H1 (cell line): Measurements from ENCODE around the gene TTC39A. TPM values are rescaled to one million over a fixed set of nuclear protein-coding genes. Genes with fewer than 3 reads are reported as not detected.

ENCODE experiments used
- CTCF ChIA-PET: fragments of 300-600 bp; sonication (Branson Sonifier 250); formaldehyde crosslinking; loops from one replicate; lab custom pipeline; 2021; ENCODE audit not compliant: partially characterized antibody; lab: Charles Lee
- POLR2A ChIA-PET: fragments of 300-600 bp; sonication (Branson Sonifier 250); formaldehyde crosslinking; loops from one replicate; lab custom pipeline; 2021; ENCODE audit warnings: inconsistent platforms; ENCODE audit not compliant: partially characterized antibody; lab: Charles Lee
- DNase-seq, 2 experiments: peaks; one replicate each; pipeline versions ENCODE4 v3.0.0 to v3.0.0-alpha.2; 2010 to 2022; ENCODE audit warnings: low spot score in 2 of 2, low read depth in 1 of 2, mixed read lengths in 1 of 2
- FAIRE-seq: peaks from 2 replicates; lab custom pipeline; 2011; peaks lifted over from hg19 to GRCh38; lab: Jason Lieb, UNC
- H2AFZ ChIP-seq: 2 replicates; pipeline ENCODE4 v1.8.1; 2012; ENCODE audit warnings: low read length, inconsistent platforms
- H2AK5ac ChIP-seq: 2 replicates; pipeline ENCODE4 v1.6.1; 2013; ENCODE audit warnings: low read depth, low read length
- H2BK120ac ChIP-seq: replicated peaks from 2 replicates; pipeline ENCODE3; 2013; ENCODE audit warnings: low read depth, low read length, inconsistent platforms
- H2BK12ac ChIP-seq: 2 replicates; pipeline ENCODE4 v1.6.1; 2013; ENCODE audit warnings: low read depth, low read length
- H2BK15ac ChIP-seq: 2 replicates; pipeline ENCODE4 v1.6.1; 2013; ENCODE audit warnings: low read length
- H2BK20ac ChIP-seq: 2 replicates; pipeline ENCODE4 v1.6.1; 2013; ENCODE audit warnings: low read length
- H2BK5ac ChIP-seq: 2 replicates; pipeline ENCODE4 v1.6.1; 2013; ENCODE audit warnings: low read depth, low read length
- H3K14ac ChIP-seq: 2 replicates; pipeline ENCODE4 v1.6.1; 2013; ENCODE audit warnings: inconsistent platforms; ENCODE audit not compliant: insufficient read length
- H3K18ac ChIP-seq: 2 replicates; pipeline ENCODE4 v1.6.1; 2013; ENCODE audit warnings: low read length; ENCODE audit errors: extremely low read depth
- H3K23ac ChIP-seq: 2 replicates; pipeline ENCODE4 v1.6.1; 2013; ENCODE audit warnings: inconsistent platforms; ENCODE audit not compliant: insufficient read length
- H3K23me2 ChIP-seq: 2 replicates; pipeline ENCODE4 v1.6.1; 2013; ENCODE audit warnings: low read depth, low read length
- H3K27ac ChIP-seq: 2 replicates; pipeline ENCODE4 v1.6.1; 2011; ENCODE audit warnings: low read depth, low read length, inconsistent platforms
- H3K27me3 ChIP-seq, 4 experiments: replicated peaks in 1 of 4; 1 replicate in 1 of 4; 2 replicates in 3 of 4; pipeline versions ENCODE4 v1.6.1 to v1.8.1; 2011 to 2013; ENCODE audit warnings: low read length in 3 of 4, mild to moderate bottlenecking in 3 of 4, inconsistent platforms in 2 of 4, mixed read lengths in 2 of 4, moderate library complexity in 1 of 4; ENCODE audit not compliant: control insufficient read depth in 3 of 4, insufficient read depth in 3 of 4; ENCODE audit errors: extremely low read depth in 1 of 4
- H3K36me3 ChIP-seq, 4 experiments: 2 replicates each; pipeline versions ENCODE4 v1.6.1 to v1.8.1; 2011 to 2013; ENCODE audit warnings: mild to moderate bottlenecking in 4 of 4, low read length in 3 of 4, moderate library complexity in 2 of 4, control low read depth in 1 of 4, inconsistent platforms in 1 of 4; ENCODE audit not compliant: insufficient read depth in 4 of 4, control insufficient read depth in 2 of 4
- H3K4ac ChIP-seq: replicated peaks from 2 replicates; pipeline ENCODE3; 2013; ENCODE audit warnings: low read length, low read depth, mixed read lengths, inconsistent platforms; ENCODE audit not compliant: insufficient read length
- H3K4me1 ChIP-seq, 4 experiments: replicated peaks in 1 of 4; 1 replicate in 1 of 4; 2 replicates in 3 of 4; pipeline versions ENCODE4 v1.6.1 to v1.8.1; 2011 to 2013; ENCODE audit warnings: low read length in 3 of 4, inconsistent platforms in 2 of 4, mixed read lengths in 1 of 4; ENCODE audit not compliant: insufficient read depth in 4 of 4, control insufficient read depth in 3 of 4
- H3K4me2 ChIP-seq, 2 experiments: 2 replicates each; pipeline versions ENCODE4 v1.6.1 to v1.8.1; 2011 to 2013; ENCODE audit warnings: low read depth in 2 of 2, low read length in 2 of 2, control low read depth in 1 of 2, inconsistent platforms in 1 of 2, mild to moderate bottlenecking in 1 of 2; ENCODE audit not compliant: insufficient read depth in 1 of 2
- H3K4me3 ChIP-seq, 4 experiments: fragments of 200-600, 300-600 bp in 1 of 4; sonication (generic), shearing (Covaris generic), sonication (Bioruptor Twin) in 1 of 4; 2 replicates each; pipeline versions ENCODE4 v1.5.1 to v1.8.1; 2011 to 2016; ENCODE audit warnings: low read length in 4 of 4, low read depth in 3 of 4, control low read depth in 2 of 4, inconsistent platforms in 2 of 4, mild to moderate bottlenecking in 2 of 4, mixed read lengths in 1 of 4, moderate library complexity in 1 of 4; ENCODE audit not compliant: insufficient read depth in 2 of 4; ENCODE audit errors: extremely low read depth in 1 of 4
- H3K56ac ChIP-seq: replicated peaks from 2 replicates; pipeline ENCODE3; 2013; ENCODE audit warnings: low read depth, mild to moderate bottlenecking, mixed read lengths, low read length, inconsistent platforms; ENCODE audit not compliant: insufficient read length
- H3K79me1 ChIP-seq: 2 replicates; pipeline ENCODE4 v1.6.1; 2013; ENCODE audit warnings: low read depth, low read length, control low read depth
- H3K79me2 ChIP-seq, 2 experiments: 2 replicates each; pipeline versions ENCODE4 v1.6.1 to v1.8.1; 2012 to 2013; ENCODE audit warnings: low read length in 2 of 2, mild to moderate bottlenecking in 2 of 2, inconsistent platforms in 1 of 2; ENCODE audit not compliant: insufficient read depth in 2 of 2, control insufficient read depth in 1 of 2
- H3K9ac ChIP-seq, 4 experiments: replicated peaks in 1 of 4; 1 replicate in 1 of 4; 2 replicates in 3 of 4; pipeline versions ENCODE4 v1.6.1 to v1.8.1; 2011 to 2013; ENCODE audit warnings: low read depth in 3 of 4, low read length in 3 of 4, control low read depth in 2 of 4, mild to moderate bottlenecking in 2 of 4, moderate library complexity in 2 of 4, inconsistent platforms in 1 of 4; ENCODE audit errors: extremely low read depth in 1 of 4
- H3K9me3 ChIP-seq, 2 experiments: 2 replicates each; pipeline versions ENCODE4 v1.6.1 to v1.8.1; 2012 to 2013; ENCODE audit warnings: mild to moderate bottlenecking in 2 of 2, moderate library complexity in 2 of 2, control low read depth in 1 of 2, inconsistent platforms in 1 of 2, low read depth in 1 of 2, low read length in 1 of 2, mixed read lengths in 1 of 2; ENCODE audit not compliant: insufficient read depth in 2 of 2
- H4K20me1 ChIP-seq, 2 experiments: replicated peaks in 1 of 2; 2 replicates each; pipeline versions ENCODE3 to v1.8.1; 2011 to 2013; ENCODE audit warnings: inconsistent platforms in 2 of 2, low read length in 2 of 2, mild to moderate bottlenecking in 1 of 2; ENCODE audit not compliant: insufficient read depth in 2 of 2, control insufficient read depth in 1 of 2
- H4K5ac ChIP-seq: 2 replicates; pipeline ENCODE4 v1.6.1; 2013; ENCODE audit warnings: low read length, low read depth, mixed read lengths, inconsistent platforms; ENCODE audit not compliant: insufficient read length
- H4K8ac ChIP-seq: 2 replicates; pipeline ENCODE4 v1.8.0; 2013; ENCODE audit warnings: mild to moderate bottlenecking, moderate library complexity, low read length, inconsistent platforms; ENCODE audit not compliant: insufficient read depth; ENCODE audit errors: extremely low read depth
- H4K91ac ChIP-seq: replicated peaks from 2 replicates; pipeline ENCODE3; 2013; ENCODE audit warnings: low read length, mixed read lengths, inconsistent platforms; ENCODE audit not compliant: insufficient read length
- CBX5 ChIP-seq: fragments of 300-800, 300-1000 bp; sonication (generic); IDR thresholded peaks from 2 replicates; pipeline ENCODE4 v1.7.1; 2016; ENCODE audit warnings: antibody characterized with exemption, low read length, low read depth
- CREB1 ChIP-seq: IDR thresholded peaks from 2 replicates; pipeline ENCODE4 v1.6.1; 2012; ENCODE audit warnings: inconsistent platforms
- HDAC2 ChIP-seq, 2 experiments: fragments of 300-600 bp in 1 of 2; sonication (generic) in 1 of 2; IDR thresholded peaks; 2 replicates each; pipeline ENCODE4 v1.6.1; 2011 to 2012; ENCODE audit warnings: low read depth in 2 of 2, low read length in 2 of 2, mild to moderate bottlenecking in 2 of 2, moderate library complexity in 2 of 2, borderline replicate concordance in 1 of 2, inconsistent platforms in 1 of 2
- POLR2A ChIP-seq, 2 experiments: IDR thresholded peaks; 1 replicate in 1 of 2; 2 replicates in 1 of 2; pipeline ENCODE4 v1.6.1; 2011; ENCODE audit warnings: low read depth in 2 of 2, low read length in 2 of 2, mild to moderate bottlenecking in 2 of 2; ENCODE audit errors: control extremely low read depth in 1 of 2
- POU5F1 ChIP-seq: IDR thresholded peaks from 2 replicates; pipeline ENCODE4 v1.6.1; 2011; ENCODE audit warnings: low read depth, mild to moderate bottlenecking, low read length, moderate library complexity
- RBBP5 ChIP-seq: IDR thresholded peaks from 2 replicates; pipeline ENCODE4 v1.7.1; 2012; ENCODE audit warnings: low read depth, mild to moderate bottlenecking, inconsistent platforms, low read length, moderate library complexity, borderline replicate concordance
- RNF2 ChIP-seq: fragments of 200-900, 300-1000 bp; sonication (generic); IDR thresholded peaks from 2 replicates; pipeline ENCODE4 v1.7.1; 2016; ENCODE audit warnings: borderline replicate concordance, low read depth, mild to moderate bottlenecking, antibody characterized with exemption, low read length; ENCODE audit not compliant: poor library complexity, severe bottlenecking; ENCODE audit errors: missing control alignments
- RXRA ChIP-seq: IDR thresholded peaks from 2 replicates; pipeline ENCODE4 v1.6.1; 2011; ENCODE audit warnings: low read depth, mild to moderate bottlenecking, low read length, moderate library complexity; ENCODE audit not compliant: insufficient read depth
- SAP30 ChIP-seq: fragments of 300-600 bp; sonication (generic); IDR thresholded peaks from 2 replicates; pipeline ENCODE4 v1.7.1; 2012; ENCODE audit warnings: low read length, moderate library complexity, mild to moderate bottlenecking, inconsistent platforms; ENCODE audit not compliant: insufficient read depth, insufficient replicate concordance
- SIN3A ChIP-seq, 2 experiments: IDR thresholded peaks in 1 of 2; conservative IDR thresholded peaks in 1 of 2; 2 replicates each; pipeline ENCODE4 v1.6.1; 2011 to 2012; ENCODE audit warnings: low read length in 2 of 2, improper control_type of control experiment in 1 of 2, low read depth in 1 of 2, mild to moderate bottlenecking in 1 of 2
- TAF1 ChIP-seq: IDR thresholded peaks from 2 replicates; pipeline ENCODE4 v1.6.1; 2011; ENCODE audit warnings: mild to moderate bottlenecking, low read depth, low read length
- WGBS, 2 experiments: shearing (Covaris generic) in 1 of 2; methylation state at CpG; one replicate each; pipeline versions ENCODE4 v1.1.6 to v1.1.7; 2013 to 2015; ENCODE audit warnings: low lambda C conversion rate in 2 of 2, mixed read lengths in 2 of 2, inconsistent platforms in 1 of 2, low coverage in 1 of 2, missing lambda C conversion rate in 1 of 2; ENCODE audit not compliant: insufficient replicate concordance in 2 of 2, insufficient coverage in 1 of 2, insufficient read length in 1 of 2; ENCODE audit errors: extremely low coverage in 1 of 2, missing lambda C conversion rate in 1 of 2; 5-methylcytosine and 5-hydroxymethylcytosine counted together
- polyA plus RNA-seq, 7 experiments: library from polyadenylated mRNA; depleted of rRNA in 3 of 7; stranded (reverse) in 5 of 7; unstranded in 2 of 7; fragments of >200 nt in 5 of 7; fragments of 200-250 nt in 2 of 7; gene quantifications; 1 replicate in 5 of 7; 2 replicates in 1 of 7; 4 replicates in 1 of 7; pipeline versions ENCODE4 v1.2.1 to v1.2.3, GENCODE V29; 2011 to 2013; ENCODE audit warnings: missing spikeins in 2 of 7, mixed read lengths in 2 of 7
- total RNA-seq: library from RNA; stranded (reverse); fragmentation: NEBNext Ultra II Directional; extraction: Animal tissue kit (Norgen Biotek cat#: 25700); gene quantifications from 2 replicates; pipeline ENCODE4 v1.2.1, GENCODE V29; 2021

The TTC39A gene
- total and polyA plus RNA-seq, 2 of the 8 experiments (the other 6 are each of a cell fraction or from before 2014, with no cell fraction given) = 5.5 to 5.8 TPM

DNA sequence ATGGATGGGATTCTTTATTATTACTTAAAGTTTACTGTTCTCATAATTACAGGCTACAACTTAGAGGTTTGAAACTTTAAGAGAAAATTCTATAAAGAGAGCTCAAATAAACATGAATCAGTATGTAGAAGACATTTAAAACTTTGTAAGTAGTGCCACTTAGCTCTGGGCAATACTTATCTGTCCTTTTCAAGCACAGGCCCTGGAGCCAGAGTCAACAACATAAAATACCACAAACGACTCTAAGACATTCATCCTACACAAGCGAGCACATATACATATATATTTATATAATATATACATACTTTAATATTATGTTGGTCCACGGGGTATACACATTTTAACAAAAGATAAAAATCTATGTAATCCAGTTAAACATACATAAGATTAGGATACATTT, 24.1 kb upstream of the TTC39A start:
- Histone ChIP-seq H3K4me3 (no peak overlapping the region), H4K91ac (no peak overlapping the region), H3K9me3 (no peaks in the 10 kb centered on the region), H2BK12ac (no peak overlapping the region), H3K4me1 (no peaks in the 10 kb centered on the region), H2BK15ac (no peak overlapping the region), H3K23me2 (no peaks in the 10 kb centered on the region), H3K14ac (no peak overlapping the region), H3K23ac (no peak overlapping the region), H3K4ac (no peak overlapping the region), H3K4me2 (no peak overlapping the region), H2BK5ac (no peak overlapping the region), H3K56ac (no peak overlapping the region), H3K27me3 (no peaks in the 10 kb centered on the region), H3K79me1 (no peaks in the 10 kb centered on the region), H3K79me2 (no peaks in the 10 kb centered on the region), H3K9ac (no peak overlapping the region), H4K8ac (no peak overlapping the region), H2BK120ac (no peak overlapping the region), H2BK20ac (no peak overlapping the region), H2AFZ (no peak overlapping the region), H3K36me3 (peaks cover 0 to 31% (median 2%) of the 10 kb centered on the region in 4 experiments; a peak in 3 of 8 replicates), H2AK5ac (no peak overlapping the region), H3K27ac (no peak overlapping the region), H3K18ac (no peak overlapping the region), H4K5ac (no peak overlapping the region), H4K20me1 (no peaks in the 10 kb centered on the region)
- 90% methylated on average over 3 of the region's 3 CpGs; no CpG with 5 or more reads in 1 of the 2 experiments for WGBS, 2 experiments
- CTCF ChIA-PET = no interaction called here
- DNase-seq (no peak), FAIRE-seq (no peak)
- TF ChIP-seq POU5F1 (no peak), SAP30 (no peak), SIN3A (conservative IDR thresholded peaks at IDR 0.05 in 1 of 2, IDR thresholded peaks at IDR 0.05 in 1 of 2; ENCODE audit: low read depth in 1 of 2, low read length in 2 of 2) (no peak), POLR2A (IDR thresholded peaks at IDR 0.05; ENCODE audit: control extremely low read depth in 1 of 2, low read depth in 2 of 2, low read length in 2 of 2) (no peak), CREB1 (no peak), RNF2 (no peak), HDAC2 (IDR thresholded peaks at IDR 0.05; ENCODE audit: borderline replicate concordance in 1 of 2, low read depth in 2 of 2, low read length in 2 of 2) (no peak), RBBP5 (no peak), CBX5 (no peak), RXRA (no peak), TAF1 (no peak)
- POLR2A ChIA-PET = no interaction called here
